HepG2 (cell line): ENCODE data around the gene PAX7.

Source experiments
- EZH2 ChIP-seq: conservative IDR thresholded peaks from 2 replicates; pipeline ENCODE4 v1.6.1; 2012; ENCODE audit warnings: mild to moderate bottlenecking, low read depth, low read length, moderate library complexity
- KDM5B ChIP-seq: sonication (generic); formaldehyde crosslinking; IDR thresholded peaks from 2 replicates; pipeline ENCODE4 v1.4.0; 2020; ENCODE audit warnings: missing genetic modification reagents, mild to moderate bottlenecking, borderline replicate concordance
- PHF5A ChIP-seq: IDR thresholded peaks from one replicate; pipeline ENCODE4 v1.6.1; 2018; ENCODE audit warnings: low read depth, missing genetic modification reagents; ENCODE audit not compliant: unreplicated experiment
- POLR2AphosphoS2 ChIP-seq: IDR thresholded peaks from 2 replicates; pipeline ENCODE4 v1.6.1; 2011; ENCODE audit warnings: low read depth, low read length, improper control_type of control experiment
- ZNF382 ChIP-seq: sonication (generic); formaldehyde crosslinking; IDR thresholded peaks from 2 replicates; pipeline ENCODE4 v1.5.0; 2020; ENCODE audit warnings: missing genetic modification reagents, mild to moderate bottlenecking, borderline replicate concordance
- TF ChIP-seq, protein P1 (sequence below): sonication (generic); formaldehyde crosslinking; IDR thresholded peaks from 2 replicates; pipeline ENCODE4 v1.5.0; 2020; ENCODE audit warnings: mild to moderate bottlenecking, missing genetic modification reagents, moderate library complexity

GRCh38 chr1:18748435-18748834 is 117.8 kb downstream of the PAX7 start:
- TF ChIP-seq POLR2AphosphoS2, result no peak
- no peak for TF ChIP-seq EZH2
- no peak for TF ChIP-seq KDM5B
- TF ChIP-seq, protein P1, sequence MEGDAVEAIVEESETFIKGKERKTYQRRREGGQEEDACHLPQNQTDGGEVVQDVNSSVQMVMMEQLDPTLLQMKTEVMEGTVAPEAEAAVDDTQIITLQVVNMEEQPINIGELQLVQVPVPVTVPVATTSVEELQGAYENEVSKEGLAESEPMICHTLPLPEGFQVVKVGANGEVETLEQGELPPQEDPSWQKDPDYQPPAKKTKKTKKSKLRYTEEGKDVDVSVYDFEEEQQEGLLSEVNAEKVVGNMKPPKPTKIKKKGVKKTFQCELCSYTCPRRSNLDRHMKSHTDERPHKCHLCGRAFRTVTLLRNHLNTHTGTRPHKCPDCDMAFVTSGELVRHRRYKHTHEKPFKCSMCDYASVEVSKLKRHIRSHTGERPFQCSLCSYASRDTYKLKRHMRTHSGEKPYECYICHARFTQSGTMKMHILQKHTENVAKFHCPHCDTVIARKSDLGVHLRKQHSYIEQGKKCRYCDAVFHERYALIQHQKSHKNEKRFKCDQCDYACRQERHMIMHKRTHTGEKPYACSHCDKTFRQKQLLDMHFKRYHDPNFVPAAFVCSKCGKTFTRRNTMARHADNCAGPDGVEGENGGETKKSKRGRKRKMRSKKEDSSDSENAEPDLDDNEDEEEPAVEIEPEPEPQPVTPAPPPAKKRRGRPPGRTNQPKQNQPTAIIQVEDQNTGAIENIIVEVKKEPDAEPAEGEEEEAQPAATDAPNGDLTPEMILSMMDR (CRISPR knock-in tag), result no peak
- no peak for TF ChIP-seq ZNF382
- TF ChIP-seq PHF5A (CRISPR knock-in tag), result no peak
